Breast epithelium (tissue), 3 donors: ENCODE results near the gene PSMD3.

ENCODE experiments used
- CTCF ChIP-seq, 3 donors: fragments of 450-650 bp; IDR thresholded peaks; one replicate each; pipeline ENCODE4 v1.5.1; 2016 to 2017; ENCODE audit warnings: antibody characterized with exemption in 3 of 3, mild to moderate bottlenecking in 3 of 3, moderate library complexity in 3 of 3
- POLR2AphosphoS5 ChIP-seq, 3 donors: sonication (generic); formaldehyde crosslinking; IDR thresholded peaks; one replicate each; pipeline ENCODE4 v1.6.1; 2017; ENCODE audit warnings: antibody characterized with exemption in 3 of 3

GRCh38 chr17:40033339-40033738, 52.7 kb downstream of the PSMD3 start:
- TF ChIP-seq POLR2AphosphoS5 (IDR thresholded peaks at IDR 0.05) (no peak), CTCF (IDR thresholded peaks at IDR 0.05) (no peak)
